ENCODE measurements around the gene TCFL5. TPM values are rescaled to one million over a fixed set of nuclear protein-coding genes. Genes with fewer than 3 reads are reported as not detected.

TCFL5 gene
- total RNA-seq, 1 donor from 2014 or later: 11.0 TPM

GRCh38 chr20:62888406-62888805, 26.8 kb upstream of the TCFL5 start:
- DNase-seq (ENCODE audit: low read depth) (no peak), FAIRE-seq (no peak)
- Histone ChIP-seq H3K4me1 (ENCODE audit: insufficient read depth, low read length) (peaks cover 19% of the 10 kb centered on the region), H2AFZ (ENCODE audit: low read depth, low read length) (no peak overlapping the region), H3K4me3 (ENCODE audit: insufficient read depth, low read depth, low read length) (no peak overlapping the region), H3K9me3 (ENCODE audit: insufficient read depth, low read depth, low read length) (no peaks in the 10 kb centered on the region), H3K79me2 (ENCODE audit: insufficient read depth, low read length) (no peaks in the 10 kb centered on the region), H3K4me2 (ENCODE audit: low read length) (peak overlapping the region; percentile 53), H3K36me3 (ENCODE audit: insufficient read depth, low read length) (peaks cover 38% of the 10 kb centered on the region), H3K9ac (ENCODE audit: low read length) (peak overlapping the region; percentile 35), H3K27me3 (ENCODE audit: insufficient read depth, low read length) (no peaks in the 10 kb centered on the region), H4K20me1 (ENCODE audit: insufficient read depth, low read length) (peaks cover 76% of the 10 kb centered on the region), H3K27ac (ENCODE audit: low read depth, low read length) (peak overlapping the region; percentile 45)
- Mint-ChIP-seq H3K4me3 (ENCODE audit: unreplicated experiment) (no peak overlapping the region), H3K4me1 (ENCODE audit: low read depth, unreplicated experiment) (peaks cover 26% of the 10 kb centered on the region), H3K36me3 (ENCODE audit: low read depth, unreplicated experiment) (peaks cover 21% of the 10 kb centered on the region), H3K27me3 (ENCODE audit: low read depth, unreplicated experiment) (no peaks in the 10 kb centered on the region), H3K9me3 (ENCODE audit: unreplicated experiment) (no peaks in the 10 kb centered on the region), H3K27ac (ENCODE audit: unreplicated experiment) (no peak overlapping the region)
- TF ChIP-seq EZH2 (IDR thresholded peaks at IDR 0.05; ENCODE audit: insufficient read depth, low read length) (no peak), CTCF (IDR thresholded peaks at IDR 0.05; ENCODE audit: insufficient read depth, low read depth, low read length) (no peak)

- FAIRE-seq: no peak
- no peaks in the 10 kb centered on the region for H3K79me2 ChIP-seq (ENCODE audit: insufficient read depth, low read length)
- peak overlapping the region; percentile 35 for H3K9ac ChIP-seq (ENCODE audit: low read length)
- Mint-ChIP-seq H3K4me3 (ENCODE audit: unreplicated experiment) (peak overlapping the region; percentile 50), H3K4me1 (ENCODE audit: low read depth, unreplicated experiment) (peaks cover 26% of the 10 kb centered on the region), H3K36me3 (ENCODE audit: low read depth, unreplicated experiment) (peaks cover 19% of the 10 kb centered on the region), H3K27me3 (ENCODE audit: low read depth, unreplicated experiment) (no peaks in the 10 kb centered on the region), H3K9me3 (ENCODE audit: unreplicated experiment) (no peaks in the 10 kb centered on the region), H3K27ac (ENCODE audit: unreplicated experiment) (peak overlapping the region; percentile 58)
- H3K36me3 ChIP-seq (ENCODE audit: insufficient read depth, low read length): peaks cover 34% of the 10 kb centered on the region
- TF ChIP-seq EZH2 (IDR thresholded peaks at IDR 0.05; ENCODE audit: insufficient read depth, low read length) (no peak), CTCF (IDR thresholded peaks at IDR 0.05; ENCODE audit: insufficient read depth, low read depth, low read length) (no peak)
- H3K9me3 ChIP-seq (ENCODE audit: insufficient read depth, low read depth, low read length): no peaks in the 10 kb centered on the region
- peaks cover 19% of the 10 kb centered on the region for H3K4me1 ChIP-seq (ENCODE audit: insufficient read depth, low read length)
- no peaks in the 10 kb centered on the region for H3K27me3 ChIP-seq (ENCODE audit: insufficient read depth, low read length)
- no peak overlapping the region for H3K4me3 ChIP-seq (ENCODE audit: insufficient read depth, low read depth, low read length)
- peak overlapping the region; percentile 45 for H3K27ac ChIP-seq (ENCODE audit: low read depth, low read length)
- H2AFZ ChIP-seq (ENCODE audit: low read depth, low read length): no peak overlapping the region
- H4K20me1 ChIP-seq (ENCODE audit: insufficient read depth, low read length): peaks cover 72% of the 10 kb centered on the region
- DNase-seq (ENCODE audit: low read depth): no peak
- peak overlapping the region; percentile 53 for H3K4me2 ChIP-seq (ENCODE audit: low read length)
Measured at GRCh38 chr20:62887860-62888239, 26.2 kb upstream of the TCFL5 start.

GRCh38 chr20:62887152-62887859, 25.7 kb upstream of the TCFL5 start:
- no peak for TF ChIP-seq EZH2 (IDR thresholded peaks at IDR 0.05; ENCODE audit: insufficient read depth, low read length)
- TF ChIP-seq CTCF (IDR thresholded peaks at IDR 0.05; ENCODE audit: insufficient read depth, low read depth, low read length): peak; percentile 10
- H3K27ac Mint-ChIP-seq (ENCODE audit: unreplicated experiment): peak overlapping the region; percentile 77
- H3K4me2 ChIP-seq (ENCODE audit: low read length): peak overlapping the region; percentile 53

More at GRCh38 chr20:62887152-62887859, 25.7 kb upstream of the TCFL5 start:
- Histone ChIP-seq H3K27ac (ENCODE audit: low read depth, low read length) (peak overlapping the region; percentile 45), H3K79me2 (ENCODE audit: insufficient read depth, low read length) (no peaks in the 10 kb centered on the region), H3K9ac (ENCODE audit: low read length) (peak overlapping the region; percentile 35), H3K4me3 (ENCODE audit: insufficient read depth, low read depth, low read length) (no peak overlapping the region), H3K9me3 (ENCODE audit: insufficient read depth, low read depth, low read length) (no peaks in the 10 kb centered on the region), H3K36me3 (ENCODE audit: insufficient read depth, low read length) (peaks cover 28% of the 10 kb centered on the region), H4K20me1 (ENCODE audit: insufficient read depth, low read length) (peaks cover 67% of the 10 kb centered on the region), H3K27me3 (ENCODE audit: insufficient read depth, low read length) (no peaks in the 10 kb centered on the region), H2AFZ (ENCODE audit: low read depth, low read length) (no peak overlapping the region), H3K4me1 (ENCODE audit: insufficient read depth, low read length) (peaks cover 19% of the 10 kb centered on the region)
- H3K36me3 Mint-ChIP-seq (ENCODE audit: low read depth, unreplicated experiment): peaks cover 19% of the 10 kb centered on the region
- peaks cover 26% of the 10 kb centered on the region for H3K4me1 Mint-ChIP-seq (ENCODE audit: low read depth, unreplicated experiment)
- H3K9me3 Mint-ChIP-seq (ENCODE audit: unreplicated experiment): no peaks in the 10 kb centered on the region
- DNase-seq (ENCODE audit: low read depth): peak; percentile 92
- peak overlapping the region; percentile 50 for H3K4me3 Mint-ChIP-seq (ENCODE audit: unreplicated experiment)
- H3K27me3 Mint-ChIP-seq (ENCODE audit: low read depth, unreplicated experiment): no peaks in the 10 kb centered on the region
- peak; percentile 70 for FAIRE-seq
